Omental fat pad (tissue), 4 donors: Measurements from ENCODE around the gene OR4D11. TPM values are rescaled to one million over a fixed set of nuclear protein-coding genes. Genes with fewer than 3 reads are reported as not detected.

Experiments used
- ATAC-seq: fragments of 150-250 bp; one replicate; pipeline ENCODE4 v1.9.1; 2016; ENCODE audit warnings: mild to moderate bottlenecking, moderate library complexity; ENCODE audit not compliant: low FRiP score
- DNase-seq: peaks from one replicate; pipeline ENCODE4 v3.0.0-alpha.2; 2019; ENCODE audit warnings: low spot score
- CTCF ChIP-seq, 3 donors: fragments of 450-650 bp; IDR thresholded peaks; one replicate each; pipeline ENCODE4 v1.5.1; 2016 to 2017; ENCODE audit warnings: antibody characterized with exemption in 3 of 3, mild to moderate bottlenecking in 3 of 3, moderate library complexity in 2 of 3
- total RNA-seq, 4 donors: library from RNA; depleted of rRNA; stranded (reverse); fragments of >200 nt; gene quantifications; one replicate each; pipeline ENCODE4 v1.1.0, GENCODE V29; 2016

OR4D11 gene
- total RNA-seq, 4 donors from 2014 or later = not detected

GRCh38 chr11:59548309-59548656 lies 44.9 kb downstream of the OR4D11 start:
- ATAC-seq = no peak
- TF ChIP-seq CTCF (IDR thresholded peaks at IDR 0.05) = no peak
- DNase-seq = no peak

GRCh38 chr11:59550368-59550841 lies 47.0 kb downstream of the OR4D11 start:
- TF ChIP-seq CTCF (IDR thresholded peaks at IDR 0.05) = peak in 1 of 3 donors; percentile 54
- ATAC-seq (peak; percentile 91), DNase-seq (peak; percentile 69)

- DNase-seq (peak; percentile 74), ATAC-seq (peak; percentile 66)
- no peak for TF ChIP-seq CTCF (IDR thresholded peaks at IDR 0.05)
Observed at GRCh38 chr11:59550842-59551658, 47.7 kb downstream of the OR4D11 start.

GRCh38 chr11:59551659-59552521 lies 48.5 kb downstream of the OR4D11 start:
- no peak for TF ChIP-seq CTCF (IDR thresholded peaks at IDR 0.05)
- ATAC-seq = no peak

GRCh38 chr11:59552844-59553243 lies 49.5 kb downstream of the OR4D11 start:
- no peak for DNase-seq
- no peak for TF ChIP-seq CTCF (IDR thresholded peaks at IDR 0.05)
- no peak for ATAC-seq

More at GRCh38 chr11:59551659-59552521, 48.5 kb downstream of the OR4D11 start:
- no peak for DNase-seq

GRCh38 chr11:59553323-59553722 lies 49.9 kb downstream of the OR4D11 start:
- ATAC-seq (no peak), DNase-seq (no peak)
- no peak for TF ChIP-seq CTCF (IDR thresholded peaks at IDR 0.05)

Other genes with a start within 250 kb of the OR4D11 start
- gene OR5AN1, start 144.7 kb upstream of the OR4D11 start, total RNA-seq = not detected
- gene OR5A2, start 77.2 kb upstream of the OR4D11 start, total RNA-seq = not detected
- not detected for gene OR5A1, start 67.1 kb upstream of the OR4D11 start, total RNA-seq
- not detected for gene OR4D6, start 46.6 kb upstream of the OR4D11 start, total RNA-seq
- not detected for gene OR4D10, start 30.3 kb upstream of the OR4D11 start, total RNA-seq
- gene OR4D9, start 8.0 kb downstream of the OR4D11 start, total RNA-seq = not detected
- 10 to 100 TPM; 33.7 to 46.3 (median 35.1) TPM for gene OSBP, start 112.2 kb downstream of the OR4D11 start, total RNA-seq
- gene PATL1, start 165.5 kb downstream of the OR4D11 start, total RNA-seq = 10 to 100 TPM; 14.8 to 19.6 (median 17.1) TPM
- not detected for gene OR10V1, start 210.3 kb downstream of the OR4D11 start, total RNA-seq